Measurements from ENCODE around the gene ARHGAP15. TPM values are rescaled to one million over a fixed set of nuclear protein-coding genes. Genes with fewer than 3 reads are reported as not detected.

The ARHGAP15 gene
- total RNA-seq, 1 experiment from 2014 or later = 82.8 TPM

DNA sequence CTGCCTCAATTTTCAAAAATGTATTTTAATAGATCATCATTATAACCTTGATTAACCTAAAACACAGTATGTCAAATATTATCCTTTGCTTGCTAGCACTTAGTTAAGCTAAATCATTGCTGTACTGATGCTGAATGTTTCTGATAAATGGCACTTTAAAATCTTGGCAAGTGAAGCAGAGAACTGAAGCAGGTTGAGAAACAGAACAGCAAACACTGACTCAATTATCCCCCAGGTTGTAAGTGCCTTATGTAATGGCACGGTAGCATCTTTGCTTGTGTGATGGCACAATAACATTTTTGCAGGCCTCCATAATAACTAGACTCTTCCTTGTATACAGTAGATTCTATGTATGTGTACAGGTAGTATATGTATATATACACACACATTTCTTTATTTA is 33.8 kb downstream of the ARHGAP15 start:
- Histone ChIP-seq H2AFZ (ENCODE audit: low read length) (no peak overlapping the region), H3K27ac (ENCODE audit: low read length) (no peak overlapping the region), H3K4me3 (ENCODE audit: low read length) (no peak overlapping the region), H3K4me2 (ENCODE audit: low read depth, low read length, poor library complexity, severe bottlenecking) (no peak overlapping the region), H3K9me2 (replicated peaks; ENCODE audit: insufficient read depth, low read length) (no peaks in the 10 kb centered on the region), H3K79me2 (ENCODE audit: low read length) (peaks cover 61% of the 10 kb centered on the region), H3K4me1 (ENCODE audit: low read length) (peaks cover 61% of the 10 kb centered on the region), H3K27me3 (ENCODE audit: low read length) (no peaks in the 10 kb centered on the region), H3K9me3 (ENCODE audit: low read length) (no peaks in the 10 kb centered on the region), H3K36me3 (ENCODE audit: insufficient read depth, low read length) (no peaks in the 10 kb centered on the region), H3K9ac (ENCODE audit: low read length) (no peak overlapping the region), H4K20me1 (ENCODE audit: insufficient read depth, low read depth, low read length) (no peaks in the 10 kb centered on the region)
- no peak for DNase-seq

DNA sequence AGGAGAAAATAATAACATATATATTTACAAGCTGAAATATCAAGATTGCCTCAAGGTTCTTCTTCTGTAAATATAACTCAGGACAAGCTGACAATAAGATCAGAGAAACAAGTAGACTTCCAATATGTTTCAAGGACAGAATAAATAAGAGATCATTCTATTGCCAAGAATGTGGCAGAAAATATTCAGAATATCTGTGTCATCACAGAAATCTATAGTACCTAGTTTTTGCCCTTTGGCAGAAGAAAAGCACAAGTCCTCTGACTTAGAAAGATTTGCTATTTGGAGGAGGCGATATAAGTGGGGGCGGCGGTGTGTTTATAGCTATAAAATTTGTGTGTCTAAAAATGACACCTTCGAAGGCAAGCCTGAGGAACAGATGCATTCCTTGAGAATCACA is 34.3 kb downstream of the ARHGAP15 start:
- no peaks in the 10 kb centered on the region for H3K9me2 ChIP-seq (replicated peaks; ENCODE audit: insufficient read depth, low read length)
- peaks cover 58% of the 10 kb centered on the region for H3K79me2 ChIP-seq (ENCODE audit: low read length)
- H3K27me3 ChIP-seq (ENCODE audit: low read length) = no peaks in the 10 kb centered on the region
- DNase-seq = no peak
- H3K4me1 ChIP-seq (ENCODE audit: low read length) = peaks cover 57% of the 10 kb centered on the region
- H3K27ac ChIP-seq (ENCODE audit: low read length) = no peak overlapping the region
- no peaks in the 10 kb centered on the region for H3K36me3 ChIP-seq (ENCODE audit: insufficient read depth, low read length)
- no peak overlapping the region for H3K4me2 ChIP-seq (ENCODE audit: low read depth, low read length, poor library complexity, severe bottlenecking)
- no peaks in the 10 kb centered on the region for H4K20me1 ChIP-seq (ENCODE audit: insufficient read depth, low read depth, low read length)
- no peak overlapping the region for H2AFZ ChIP-seq (ENCODE audit: low read length)
- no peak overlapping the region for H3K4me3 ChIP-seq (ENCODE audit: low read length)
- no peaks in the 10 kb centered on the region for H3K9me3 ChIP-seq (ENCODE audit: low read length)
- no peak overlapping the region for H3K9ac ChIP-seq (ENCODE audit: low read length)

DNA sequence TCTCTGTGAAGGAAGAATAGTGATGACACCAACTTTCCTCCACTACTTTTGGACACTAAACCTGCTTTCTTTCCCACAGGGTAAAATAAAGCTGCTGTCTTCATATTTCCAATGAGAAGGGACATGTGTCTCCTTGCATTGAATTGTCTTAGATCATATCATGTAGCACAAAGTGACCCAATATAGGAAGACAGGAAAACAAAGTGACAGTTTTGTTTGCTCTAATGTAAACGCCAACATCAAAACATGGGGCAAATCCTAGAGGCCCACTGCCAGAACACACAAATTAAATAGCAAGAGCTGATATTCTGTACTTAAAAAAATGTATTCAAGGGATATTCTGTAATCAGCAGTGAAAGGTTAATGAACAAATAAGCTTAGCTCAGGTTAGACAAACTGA is 36.1 kb downstream of the ARHGAP15 start:
- no peak overlapping the region for H3K4me3 ChIP-seq (ENCODE audit: low read length)
- H3K9ac ChIP-seq (ENCODE audit: low read length) = no peak overlapping the region
- H2AFZ ChIP-seq (ENCODE audit: low read length) = no peak overlapping the region
- H3K27me3 ChIP-seq (ENCODE audit: low read length) = no peaks in the 10 kb centered on the region
- H3K36me3 ChIP-seq (ENCODE audit: insufficient read depth, low read length) = no peaks in the 10 kb centered on the region
- H3K4me1 ChIP-seq (ENCODE audit: low read length) = peaks cover 55% of the 10 kb centered on the region
- H3K79me2 ChIP-seq (ENCODE audit: low read length) = peaks cover 52% of the 10 kb centered on the region
- no peak overlapping the region for H3K27ac ChIP-seq (ENCODE audit: low read length)
- no peaks in the 10 kb centered on the region for H4K20me1 ChIP-seq (ENCODE audit: insufficient read depth, low read depth, low read length)
- no peak for DNase-seq
- no peak overlapping the region for H3K4me2 ChIP-seq (ENCODE audit: low read depth, low read length, poor library complexity, severe bottlenecking)
- no peaks in the 10 kb centered on the region for H3K9me3 ChIP-seq (ENCODE audit: low read length)
- no peaks in the 10 kb centered on the region for H3K9me2 ChIP-seq (replicated peaks; ENCODE audit: insufficient read depth, low read length)

DNA sequence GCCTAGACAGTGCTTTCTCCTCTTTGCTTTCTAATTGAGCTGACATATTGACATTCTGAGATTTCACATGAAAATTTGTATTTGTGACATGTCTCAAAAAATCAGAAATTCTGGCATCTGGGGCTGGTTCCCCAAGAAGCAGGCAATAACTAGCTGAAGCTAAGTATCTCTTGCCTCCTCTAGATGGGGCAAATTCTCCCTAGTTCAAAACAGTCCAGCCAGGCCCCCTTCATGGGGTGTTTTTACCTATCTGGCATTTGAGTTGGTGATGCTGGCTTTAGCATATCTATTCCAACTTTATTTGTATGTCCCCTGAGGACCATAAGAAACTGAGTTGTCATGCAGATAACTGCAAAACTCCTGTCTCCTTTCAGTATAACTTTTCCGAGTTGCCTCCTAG is 39.9 kb downstream of the ARHGAP15 start:
- Histone ChIP-seq H4K20me1 (ENCODE audit: insufficient read depth, low read depth, low read length) (no peaks in the 10 kb centered on the region), H3K9ac (ENCODE audit: low read length) (no peak overlapping the region), H3K4me2 (ENCODE audit: low read depth, low read length, poor library complexity, severe bottlenecking) (no peak overlapping the region), H2AFZ (ENCODE audit: low read length) (no peak overlapping the region), H3K4me1 (ENCODE audit: low read length) (peaks cover 26% of the 10 kb centered on the region), H3K79me2 (ENCODE audit: low read length) (peaks cover 41% of the 10 kb centered on the region), H3K4me3 (ENCODE audit: low read length) (no peak overlapping the region), H3K27me3 (ENCODE audit: low read length) (no peaks in the 10 kb centered on the region), H3K36me3 (ENCODE audit: insufficient read depth, low read length) (no peaks in the 10 kb centered on the region), H3K9me3 (ENCODE audit: low read length) (no peaks in the 10 kb centered on the region), H3K27ac (ENCODE audit: low read length) (no peak overlapping the region), H3K9me2 (replicated peaks; ENCODE audit: insufficient read depth, low read length) (no peaks in the 10 kb centered on the region)
- DNase-seq = peak; percentile 55

DNA sequence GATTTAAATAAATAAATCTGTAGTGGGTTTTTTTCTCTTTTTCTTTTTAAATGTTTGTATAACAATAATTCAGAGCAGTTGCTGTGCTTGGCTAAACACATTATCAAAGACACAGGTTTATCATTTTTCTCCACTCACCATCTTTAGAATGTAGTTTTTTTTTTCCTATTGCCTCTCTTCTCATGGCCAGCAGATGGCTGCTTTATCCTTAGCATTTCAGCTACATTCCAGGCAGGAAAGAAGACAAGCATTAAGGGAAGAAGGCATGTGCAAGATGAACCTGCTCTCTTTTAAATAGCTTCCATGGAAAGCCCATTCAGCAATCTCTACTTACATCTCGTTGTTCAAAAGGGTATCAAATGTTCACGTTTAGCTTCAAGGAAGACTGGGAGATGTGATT is 42.6 kb downstream of the ARHGAP15 start:
- Histone ChIP-seq H3K4me2 (ENCODE audit: low read depth, low read length, poor library complexity, severe bottlenecking) (no peak overlapping the region), H3K9me2 (replicated peaks; ENCODE audit: insufficient read depth, low read length) (no peaks in the 10 kb centered on the region), H3K9me3 (ENCODE audit: low read length) (no peaks in the 10 kb centered on the region), H3K4me3 (ENCODE audit: low read length) (no peak overlapping the region), H3K4me1 (ENCODE audit: low read length) (peaks cover 34% of the 10 kb centered on the region), H4K20me1 (ENCODE audit: insufficient read depth, low read depth, low read length) (no peaks in the 10 kb centered on the region), H3K79me2 (ENCODE audit: low read length) (peaks cover 38% of the 10 kb centered on the region), H3K27me3 (ENCODE audit: low read length) (no peaks in the 10 kb centered on the region), H3K27ac (ENCODE audit: low read length) (no peak overlapping the region), H3K9ac (ENCODE audit: low read length) (no peak overlapping the region), H2AFZ (ENCODE audit: low read length) (no peak overlapping the region), H3K36me3 (ENCODE audit: insufficient read depth, low read length) (no peaks in the 10 kb centered on the region)
- DNase-seq = no peak

DNA sequence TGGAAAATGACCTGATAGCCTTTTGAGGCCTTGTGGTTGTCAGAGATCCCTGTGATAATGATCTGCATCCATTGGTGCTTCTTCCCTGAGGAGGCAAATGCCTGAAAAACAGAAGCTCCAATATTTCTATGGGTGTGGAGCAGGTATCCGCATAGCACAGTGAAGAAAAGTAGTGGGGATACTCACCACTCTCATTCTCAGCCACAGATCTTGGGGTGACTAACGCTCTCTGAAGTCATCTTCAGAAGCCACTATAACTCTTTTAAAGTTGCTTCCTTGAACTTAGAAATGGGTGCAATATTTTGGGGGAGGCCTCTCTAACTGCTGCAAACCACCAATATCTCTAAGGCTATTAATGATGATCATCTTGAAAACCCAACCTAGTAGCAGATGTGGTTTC is 46.2 kb downstream of the ARHGAP15 start:
- Histone ChIP-seq H3K27ac (ENCODE audit: low read length) (no peak overlapping the region), H3K9ac (ENCODE audit: low read length) (no peak overlapping the region), H3K27me3 (ENCODE audit: low read length) (no peaks in the 10 kb centered on the region), H3K79me2 (ENCODE audit: low read length) (peaks cover 28% of the 10 kb centered on the region), H3K4me2 (ENCODE audit: low read depth, low read length, poor library complexity, severe bottlenecking) (no peak overlapping the region), H3K9me2 (replicated peaks; ENCODE audit: insufficient read depth, low read length) (no peaks in the 10 kb centered on the region), H3K4me1 (ENCODE audit: low read length) (peaks cover 35% of the 10 kb centered on the region), H3K9me3 (ENCODE audit: low read length) (no peaks in the 10 kb centered on the region), H4K20me1 (ENCODE audit: insufficient read depth, low read depth, low read length) (no peaks in the 10 kb centered on the region), H3K4me3 (ENCODE audit: low read length) (no peak overlapping the region), H3K36me3 (ENCODE audit: insufficient read depth, low read length) (no peaks in the 10 kb centered on the region; the same call in 1 of the 2 replicates), H2AFZ (ENCODE audit: low read length) (no peak overlapping the region)
- DNase-seq = no peak

DNA sequence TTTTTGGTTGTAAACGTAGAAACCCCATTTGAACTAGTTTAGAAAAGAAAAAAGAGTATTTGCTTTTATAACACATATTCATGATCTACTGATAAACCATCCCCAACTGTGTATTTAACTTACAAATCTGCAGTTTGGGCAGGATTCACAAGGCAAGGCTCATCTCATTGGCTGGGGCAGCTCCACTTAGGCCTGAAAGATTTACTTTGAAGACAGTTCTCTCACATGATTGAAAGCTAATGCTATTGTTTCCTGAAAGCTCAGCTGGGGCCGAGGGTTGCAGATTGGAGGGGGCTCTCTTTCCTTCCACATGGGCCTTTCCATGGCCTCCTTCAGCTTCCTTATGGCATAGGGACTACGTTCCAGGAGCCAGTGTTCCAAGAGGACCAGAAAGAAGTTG is 47.4 kb downstream of the ARHGAP15 start:
- peak overlapping the region; percentile 55; the same call in 1 of the 2 replicates for H3K4me3 ChIP-seq (ENCODE audit: low read length)
- no peaks in the 10 kb centered on the region; the same call in 1 of the 2 replicates for H3K36me3 ChIP-seq (ENCODE audit: insufficient read depth, low read length)
- H3K4me2 ChIP-seq (ENCODE audit: low read depth, low read length, poor library complexity, severe bottlenecking) = peak overlapping the region; percentile 69
- H3K9me3 ChIP-seq (ENCODE audit: low read length) = no peaks in the 10 kb centered on the region
- no peaks in the 10 kb centered on the region for H3K27me3 ChIP-seq (ENCODE audit: low read length)
- H3K9me2 ChIP-seq (replicated peaks; ENCODE audit: insufficient read depth, low read length) = no peaks in the 10 kb centered on the region
- H3K4me1 ChIP-seq (ENCODE audit: low read length) = peaks cover 35% of the 10 kb centered on the region
- peaks cover 24% of the 10 kb centered on the region for H3K79me2 ChIP-seq (ENCODE audit: low read length)
- no peak overlapping the region for H2AFZ ChIP-seq (ENCODE audit: low read length)
- DNase-seq = peak; percentile 49
- H4K20me1 ChIP-seq (ENCODE audit: insufficient read depth, low read depth, low read length) = no peaks in the 10 kb centered on the region
- peak overlapping the region; percentile 48 for H3K27ac ChIP-seq (ENCODE audit: low read length)
- H3K9ac ChIP-seq (ENCODE audit: low read length) = peak overlapping the region; percentile 29; the same call in 1 of the 2 replicates

DNA sequence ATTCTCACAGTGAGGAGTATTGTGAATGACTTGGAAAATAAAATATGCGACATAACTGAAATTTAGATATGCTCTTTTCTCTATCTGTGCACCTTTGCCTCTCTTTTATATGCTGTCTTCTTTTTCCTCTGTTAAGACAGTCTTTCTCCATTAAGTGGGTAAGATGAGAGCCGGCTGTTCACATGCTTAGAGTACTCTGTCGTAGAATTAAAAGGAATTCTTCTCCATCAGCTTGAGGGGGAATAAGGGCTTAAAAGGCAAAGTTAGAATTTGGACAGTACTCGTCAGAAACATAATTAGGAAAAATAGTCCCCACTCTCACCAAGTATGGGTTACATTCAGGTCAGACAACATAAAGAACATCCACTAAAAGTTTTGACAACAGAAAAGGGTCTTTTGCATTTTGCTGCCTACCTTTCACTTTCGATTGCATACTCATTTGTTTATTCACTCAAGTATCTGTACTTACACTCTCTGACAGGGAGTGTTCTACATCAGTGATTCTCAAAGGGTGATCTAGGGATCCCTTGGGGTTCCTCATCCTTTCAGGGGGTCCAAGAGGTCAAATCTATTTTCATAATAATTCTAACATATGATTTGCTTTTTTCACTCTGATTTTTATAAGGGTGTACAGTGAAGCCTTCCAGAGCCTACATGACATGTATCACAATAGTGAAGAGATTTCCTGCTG is 48.0 kb downstream of the ARHGAP15 start:
- Histone ChIP-seq H3K27ac (ENCODE audit: low read length) (peak overlapping the region; percentile 48), H3K79me2 (ENCODE audit: low read length) (peaks cover 21% of the 10 kb centered on the region), H3K4me1 (ENCODE audit: low read length) (peaks cover 35% of the 10 kb centered on the region), H2AFZ (ENCODE audit: low read length) (no peak overlapping the region), H3K36me3 (ENCODE audit: insufficient read depth, low read length) (no peaks in the 10 kb centered on the region; the same call in 1 of the 2 replicates), H3K4me3 (ENCODE audit: low read length) (peak overlapping the region; percentile 55), H3K9me3 (ENCODE audit: low read length) (no peaks in the 10 kb centered on the region), H3K9ac (ENCODE audit: low read length) (peak overlapping the region; percentile 29), H3K9me2 (replicated peaks; ENCODE audit: insufficient read depth, low read length) (no peaks in the 10 kb centered on the region), H3K27me3 (ENCODE audit: low read length) (no peaks in the 10 kb centered on the region), H3K4me2 (ENCODE audit: low read depth, low read length, poor library complexity, severe bottlenecking) (peak overlapping the region; percentile 69), H4K20me1 (ENCODE audit: insufficient read depth, low read depth, low read length) (no peaks in the 10 kb centered on the region)
- peak; percentile 79 for DNase-seq
